Measurements from ENCODE around the gene TRIM65.

GRCh38 chr17:75927286-75927922, 30.7 kb upstream of the TRIM65 start:
- TF ChIP-seq, protein P1, sequence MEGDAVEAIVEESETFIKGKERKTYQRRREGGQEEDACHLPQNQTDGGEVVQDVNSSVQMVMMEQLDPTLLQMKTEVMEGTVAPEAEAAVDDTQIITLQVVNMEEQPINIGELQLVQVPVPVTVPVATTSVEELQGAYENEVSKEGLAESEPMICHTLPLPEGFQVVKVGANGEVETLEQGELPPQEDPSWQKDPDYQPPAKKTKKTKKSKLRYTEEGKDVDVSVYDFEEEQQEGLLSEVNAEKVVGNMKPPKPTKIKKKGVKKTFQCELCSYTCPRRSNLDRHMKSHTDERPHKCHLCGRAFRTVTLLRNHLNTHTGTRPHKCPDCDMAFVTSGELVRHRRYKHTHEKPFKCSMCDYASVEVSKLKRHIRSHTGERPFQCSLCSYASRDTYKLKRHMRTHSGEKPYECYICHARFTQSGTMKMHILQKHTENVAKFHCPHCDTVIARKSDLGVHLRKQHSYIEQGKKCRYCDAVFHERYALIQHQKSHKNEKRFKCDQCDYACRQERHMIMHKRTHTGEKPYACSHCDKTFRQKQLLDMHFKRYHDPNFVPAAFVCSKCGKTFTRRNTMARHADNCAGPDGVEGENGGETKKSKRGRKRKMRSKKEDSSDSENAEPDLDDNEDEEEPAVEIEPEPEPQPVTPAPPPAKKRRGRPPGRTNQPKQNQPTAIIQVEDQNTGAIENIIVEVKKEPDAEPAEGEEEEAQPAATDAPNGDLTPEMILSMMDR (IDR thresholded peaks at IDR 0.05): peak in 3 of 4 donors; percentile 19 to 34 (median 20)
- no peak for TF ChIP-seq POLR2A (IDR thresholded peaks at IDR 0.05)

All from right lobe of liver (tissue), 4 donors.